Upper lobe of left lung (tissue), 4 donors: ENCODE results near the gene SLC26A9.

Experiments
- CTCF ChIP-seq, 6 experiments: fragments of 450-650 bp in 4 of 6; fragments of 200-600 bp in 2 of 6; sonication (generic) in 2 of 6; IDR thresholded peaks; one replicate each; pipeline ENCODE4 v1.5.1; 2016 to 2019; ENCODE audit warnings: antibody characterized with exemption in 6 of 6
- EP300 ChIP-seq, 4 donors: sonication (generic); formaldehyde crosslinking; IDR thresholded peaks; one replicate each; pipeline ENCODE4 v1.5.1; 2017; ENCODE audit warnings: antibody characterized with exemption in 4 of 4, control low read depth in 2 of 4
- POLR2A ChIP-seq, 4 donors: fragments of 450-650 bp; IDR thresholded peaks; one replicate each; pipeline ENCODE4 v1.5.1; 2016 to 2017; ENCODE audit warnings: antibody characterized with exemption in 4 of 4, mild to moderate bottlenecking in 2 of 4
- POLR2AphosphoS5 ChIP-seq, 2 donors: sonication (generic); formaldehyde crosslinking; IDR thresholded peaks; one replicate each; pipeline ENCODE4 v1.5.1; 2017; ENCODE audit warnings: antibody characterized with exemption in 2 of 2

DNA sequence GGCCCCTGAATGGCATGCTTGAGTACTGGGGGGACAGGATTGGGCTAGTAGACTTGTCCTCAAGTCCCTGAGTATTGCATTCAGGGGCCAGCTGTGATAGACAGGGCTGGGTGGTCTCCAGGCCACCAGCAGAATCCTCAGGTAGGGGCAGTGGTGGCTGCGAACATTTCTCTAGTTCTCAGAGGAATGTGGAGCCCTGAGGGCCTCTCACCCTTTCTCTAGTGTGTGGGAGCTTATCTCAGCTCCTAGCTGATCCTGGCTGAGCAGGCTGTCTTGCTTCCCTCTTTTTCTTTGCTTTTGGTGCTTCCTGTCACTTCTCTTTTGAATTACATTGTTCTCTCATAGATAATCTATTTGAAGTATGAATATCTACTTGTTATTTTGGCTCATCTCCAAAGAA, 63.3 kb downstream of the SLC26A9 start:
- TF ChIP-seq CTCF (IDR thresholded peaks at IDR 0.05) (no peak), POLR2A (IDR thresholded peaks at IDR 0.05) (no peak), EP300 (IDR thresholded peaks at IDR 0.05) (no peak), POLR2AphosphoS5 (IDR thresholded peaks at IDR 0.05) (no peak)
